Cardiac muscle cell (in vitro differentiated cells and primary cell): Measurements from ENCODE around the gene RPS16. TPM values are rescaled to one million over a fixed set of nuclear protein-coding genes. Genes with fewer than 3 reads are reported as not detected.

Experiments
- DNase-seq, 2 donors: peaks; one replicate each; pipeline versions ENCODE4 v3.0.0 to v3.0.0-alpha.2; 2010 to 2017; ENCODE audit warnings: low read depth in 1 of 2, low spot score in 1 of 2
- H3K27ac ChIP-seq: fragments of 200-600 bp; sonication (generic); 2 replicates; pipeline ENCODE4 v1.5.1; 2016
- H3K27me3 ChIP-seq: fragments of 200-600 bp; sonication (generic); 2 replicates; pipeline ENCODE4 v1.6.0; 2016; ENCODE audit warnings: control low read depth
- H3K36me3 ChIP-seq: fragments of 200-600 bp; sonication (generic); 2 replicates; pipeline ENCODE4 v1.5.1; 2016; ENCODE audit warnings: control low read depth
- H3K4me1 ChIP-seq: fragments of 200-600 bp; sonication (generic); 2 replicates; pipeline ENCODE4 v1.8.1; 2017; ENCODE audit warnings: low read depth, mild to moderate bottlenecking, mixed run types
- H3K4me3 ChIP-seq: fragments of 200-600 bp; sonication (generic); 2 replicates; pipeline ENCODE4 v1.5.1; 2016; ENCODE audit warnings: mild to moderate bottlenecking
- H3K9me3 ChIP-seq: fragments of 200-600 bp; sonication (generic); 2 replicates; pipeline ENCODE4 v1.5.1; 2017; ENCODE audit warnings: low read depth, mild to moderate bottlenecking, control low read depth
- CTCF ChIP-seq: IDR thresholded peaks from 2 replicates; pipeline ENCODE4 v1.5.1; 2012; ENCODE audit warnings: low read depth, mild to moderate bottlenecking, low read length
- polyA plus RNA-seq: library from polyadenylated mRNA; unstranded; fragments of >200 nt; fragmentation: Nextera tagmentation; extraction: Ambion mirVana; gene quantifications from 2 replicates; pipeline ENCODE4 v1.2.1, GENCODE V29; 2016
- total RNA-seq: library from RNA; depleted of rRNA; stranded (reverse); fragments of >200 nt; gene quantifications from 2 replicates; pipeline ENCODE4 v1.2.3, GENCODE V29; 2016

Gene RPS16
- total and polyA plus RNA-seq, 2 experiments from 2014 or later, result 369 to 542 TPM

- H3K27ac ChIP-seq, result peak overlapping the region; percentile 66
- no peaks in the 10 kb centered on the region for H3K9me3 ChIP-seq
- no peaks in the 10 kb centered on the region for H3K27me3 ChIP-seq
- H3K4me1 ChIP-seq, result peaks cover 4% of the 10 kb centered on the region
- TF ChIP-seq CTCF, result no peak
- H3K36me3 ChIP-seq, result peaks cover 58% of the 10 kb centered on the region
- DNase-seq, result no peak
- H3K4me3 ChIP-seq, result no peak overlapping the region
Observed at GRCh38 chr19:39385629-39386411, 49.9 kb downstream of the RPS16 start.

- peaks cover 2% of the 10 kb centered on the region for H3K4me1 ChIP-seq
- no peaks in the 10 kb centered on the region for H3K27me3 ChIP-seq
- peaks cover 64% of the 10 kb centered on the region for H3K36me3 ChIP-seq
- H3K9me3 ChIP-seq, result no peaks in the 10 kb centered on the region
- no peak for DNase-seq
- H3K4me3 ChIP-seq, result no peak overlapping the region
- TF ChIP-seq CTCF, result no peak
- H3K27ac ChIP-seq, result peak overlapping the region; percentile 66
Observed at GRCh38 chr19:39384839-39385568, 50.7 kb downstream of the RPS16 start.

Other genes with a start within 250 kb of the RPS16 start
- 10.3 and 16.1 TPM in 2 replicates for gene NCCRP1, start 239.0 kb downstream of the RPS16 start, total RNA-seq
- gene NCCRP1, start 239.0 kb downstream of the RPS16 start, polyA plus RNA-seq, result 10.0 and 17.5 TPM in 2 replicates
- not detected in 2 replicates for gene SYCN, start 231.7 kb downstream of the RPS16 start, total RNA-seq
- gene SYCN, start 231.7 kb downstream of the RPS16 start, polyA plus RNA-seq, result not detected in 2 replicates
- not detected in 2 replicates for gene IFNL3, start 190.9 kb downstream of the RPS16 start, total RNA-seq
- gene IFNL3, start 190.9 kb downstream of the RPS16 start, polyA plus RNA-seq, result not detected in 2 replicates
- not detected in 2 replicates for gene IFNL4, start 187.1 kb downstream of the RPS16 start, total RNA-seq
- 0.17 TPM in 1 of 2 replicates, not detected in the other for gene IFNL4, start 187.1 kb downstream of the RPS16 start, polyA plus RNA-seq
- gene IFNL2, start 167.6 kb downstream of the RPS16 start, total RNA-seq, result not detected in 2 replicates
- gene IFNL2, start 167.6 kb downstream of the RPS16 start, polyA plus RNA-seq, result not detected in 2 replicates
- gene IFNL1, start 139.5 kb downstream of the RPS16 start, total RNA-seq, result not detected in 2 replicates
- not detected in 2 replicates for gene IFNL1, start 139.5 kb downstream of the RPS16 start, polyA plus RNA-seq
- gene LRFN1, start 115.1 kb downstream of the RPS16 start, total RNA-seq, result 10.3 and 19.4 TPM in 2 replicates
- 12.4 and 18.6 TPM in 2 replicates for gene LRFN1, start 115.1 kb downstream of the RPS16 start, polyA plus RNA-seq
- not detected in 2 replicates for gene GMFG, start 99.9 kb downstream of the RPS16 start, total RNA-seq
- gene GMFG, start 99.9 kb downstream of the RPS16 start, polyA plus RNA-seq, result 2.3 and 3.2 TPM in 2 replicates
- 158 and 183 TPM in 2 replicates for gene SAMD4B, start 93.5 kb downstream of the RPS16 start, total RNA-seq
- gene SAMD4B, start 93.5 kb downstream of the RPS16 start, polyA plus RNA-seq, result 120 and 139 TPM in 2 replicates
- gene PAF1, start 44.8 kb downstream of the RPS16 start, total RNA-seq, result 61.9 and 62.2 TPM in 2 replicates
- 64.4 and 78.3 TPM in 2 replicates for gene PAF1, start 44.8 kb downstream of the RPS16 start, polyA plus RNA-seq
- 43.8 and 70.6 TPM in 2 replicates for gene MED29, start 44.6 kb downstream of the RPS16 start, total RNA-seq
- gene MED29, start 44.6 kb downstream of the RPS16 start, polyA plus RNA-seq, result 59.6 and 67.3 TPM in 2 replicates
- gene ZFP36, start 29.1 kb downstream of the RPS16 start, total RNA-seq, result 13.6 and 14.6 TPM in 2 replicates
- gene ZFP36, start 29.1 kb downstream of the RPS16 start, polyA plus RNA-seq, result 51.2 and 53.4 TPM in 2 replicates
- gene PLEKHG2, start 23.3 kb downstream of the RPS16 start, total RNA-seq, result 40.7 and 45.4 TPM in 2 replicates
- 30.5 and 40.0 TPM in 2 replicates for gene PLEKHG2, start 23.3 kb downstream of the RPS16 start, polyA plus RNA-seq
- 106 and 156 TPM in 2 replicates for gene SUPT5H, start 9.6 kb upstream of the RPS16 start, total RNA-seq
- gene SUPT5H, start 9.6 kb upstream of the RPS16 start, polyA plus RNA-seq, result 145 and 185 TPM in 2 replicates
- 80.4 and 108 TPM in 2 replicates for gene TIMM50, start 44.9 kb upstream of the RPS16 start, total RNA-seq
- gene TIMM50, start 44.9 kb upstream of the RPS16 start, polyA plus RNA-seq, result 93.3 and 101 TPM in 2 replicates
- 8.0 and 11.7 TPM in 2 replicates for gene DLL3, start 63.0 kb upstream of the RPS16 start, total RNA-seq
- gene DLL3, start 63.0 kb upstream of the RPS16 start, polyA plus RNA-seq, result 12.2 and 13.9 TPM in 2 replicates
- gene SELENOV, start 79.2 kb upstream of the RPS16 start, total RNA-seq, result 2.0 and 4.3 TPM in 2 replicates
- 1.3 and 2.5 TPM in 2 replicates for gene SELENOV, start 79.2 kb upstream of the RPS16 start, polyA plus RNA-seq
- 9.5 and 17.5 TPM in 2 replicates for gene EID2B, start 96.9 kb upstream of the RPS16 start, total RNA-seq
- gene EID2B, start 96.9 kb upstream of the RPS16 start, polyA plus RNA-seq, result 8.4 and 14.1 TPM in 2 replicates
- gene EID2, start 104.2 kb upstream of the RPS16 start, total RNA-seq, result 20.3 and 44.5 TPM in 2 replicates
- gene EID2, start 104.2 kb upstream of the RPS16 start, polyA plus RNA-seq, result 70.2 and 75.0 TPM in 2 replicates
- not detected in 2 replicates for gene LGALS13, start 166.6 kb upstream of the RPS16 start, total RNA-seq
- not detected in 2 replicates for gene LGALS13, start 166.6 kb upstream of the RPS16 start, polyA plus RNA-seq
- gene LGALS16, start 220.0 kb upstream of the RPS16 start, total RNA-seq, result not detected in 2 replicates
- gene LGALS16, start 220.0 kb upstream of the RPS16 start, polyA plus RNA-seq, result not detected in 2 replicates